BJ (cell line): ENCODE measurements around the gene MYD88. TPM values are rescaled to one million over a fixed set of nuclear protein-coding genes. Genes with fewer than 3 reads are reported as not detected.

Experiments used
- CTCF ChIA-PET: fragments of 350-600 bp; formaldehyde crosslinking; extraction: SDS; loops from one replicate; lab custom pipeline; 2021; ENCODE audit warnings: antibody characterized with exemption, inconsistent platforms; lab: Yijun Ruan, JAX
- POLR2A ChIA-PET: fragments of 300-600 bp; sonication (Branson Sonifier 250); formaldehyde crosslinking; extraction: SDS; loops from one replicate; lab custom pipeline; 2021; ENCODE audit warnings: antibody characterized with exemption; lab: Charles Lee
- DNase-seq: peaks from one replicate; pipeline ENCODE4 v3.0.0-alpha.2; 2011; ENCODE audit warnings: low read depth
- H3K27me3 ChIP-seq: 2 replicates; pipeline ENCODE4 v1.6.0; 2011; ENCODE audit warnings: low read length; ENCODE audit not compliant: control insufficient read depth, insufficient read depth
- H3K36me3 ChIP-seq: 2 replicates; pipeline ENCODE4 v1.5.1; 2011; ENCODE audit warnings: low read length; ENCODE audit not compliant: control insufficient read depth, insufficient read depth
- H3K4me3 ChIP-seq: 2 replicates; pipeline ENCODE4 v1.5.1; 2011; ENCODE audit warnings: low read depth, mild to moderate bottlenecking, control low read depth, low read length
- polyA plus RNA-seq: library from polyadenylated mRNA; depleted of rRNA; stranded (reverse); fragments of >200 nt; gene quantifications from 2 replicates; pipeline ENCODE4 v1.2.3, GENCODE V29; 2011
- TF ChIP-seq, protein P1 (sequence below): IDR thresholded peaks from 2 replicates; pipeline ENCODE4 v1.5.1; 2011; ENCODE audit warnings: low read depth, mild to moderate bottlenecking, control low read depth, inconsistent platforms, low read length, moderate library complexity; ENCODE audit not compliant: insufficient read depth

Gene MYD88
- polyA plus RNA-seq, 1 experiment, result 45.6 TPM

DNA sequence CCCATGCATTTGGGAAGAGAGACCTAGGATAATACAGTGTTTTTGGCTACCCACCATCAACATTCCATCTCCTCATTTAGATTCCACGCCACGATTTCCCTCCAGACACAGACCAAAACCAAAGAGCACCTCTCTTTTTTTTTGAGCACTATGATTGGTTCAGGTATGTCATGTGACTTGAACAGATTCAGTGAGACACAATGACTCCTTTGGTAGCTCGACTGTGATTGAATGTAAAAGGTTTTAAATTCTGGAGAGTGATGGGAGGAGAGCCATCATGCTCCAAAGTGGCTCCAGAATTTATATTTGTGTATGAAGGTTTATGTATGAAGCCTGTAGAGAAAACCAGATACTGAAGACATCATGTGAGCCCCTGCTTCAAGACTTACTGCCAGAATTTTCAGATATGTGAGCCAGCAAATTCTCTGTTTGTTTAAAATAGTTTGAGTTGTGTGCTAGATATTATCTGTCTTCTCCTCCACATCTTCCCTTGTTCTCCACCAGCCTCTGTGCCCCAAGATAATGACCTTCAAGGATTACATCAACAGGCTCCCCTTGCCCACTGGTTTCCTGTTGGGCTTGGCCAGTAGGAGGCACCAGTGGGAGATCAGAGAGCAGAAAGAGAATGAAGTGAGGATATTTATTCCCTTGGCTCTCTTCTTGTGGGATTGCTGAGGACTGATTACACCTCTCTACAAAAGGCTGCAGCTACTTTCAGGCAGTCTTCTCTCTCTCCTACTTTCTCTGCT is 12.5 kb downstream of the MYD88 start:
- TF ChIP-seq, protein P1, sequence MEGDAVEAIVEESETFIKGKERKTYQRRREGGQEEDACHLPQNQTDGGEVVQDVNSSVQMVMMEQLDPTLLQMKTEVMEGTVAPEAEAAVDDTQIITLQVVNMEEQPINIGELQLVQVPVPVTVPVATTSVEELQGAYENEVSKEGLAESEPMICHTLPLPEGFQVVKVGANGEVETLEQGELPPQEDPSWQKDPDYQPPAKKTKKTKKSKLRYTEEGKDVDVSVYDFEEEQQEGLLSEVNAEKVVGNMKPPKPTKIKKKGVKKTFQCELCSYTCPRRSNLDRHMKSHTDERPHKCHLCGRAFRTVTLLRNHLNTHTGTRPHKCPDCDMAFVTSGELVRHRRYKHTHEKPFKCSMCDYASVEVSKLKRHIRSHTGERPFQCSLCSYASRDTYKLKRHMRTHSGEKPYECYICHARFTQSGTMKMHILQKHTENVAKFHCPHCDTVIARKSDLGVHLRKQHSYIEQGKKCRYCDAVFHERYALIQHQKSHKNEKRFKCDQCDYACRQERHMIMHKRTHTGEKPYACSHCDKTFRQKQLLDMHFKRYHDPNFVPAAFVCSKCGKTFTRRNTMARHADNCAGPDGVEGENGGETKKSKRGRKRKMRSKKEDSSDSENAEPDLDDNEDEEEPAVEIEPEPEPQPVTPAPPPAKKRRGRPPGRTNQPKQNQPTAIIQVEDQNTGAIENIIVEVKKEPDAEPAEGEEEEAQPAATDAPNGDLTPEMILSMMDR, result no peak
- CTCF ChIA-PET, result no interaction called here
- H3K36me3 ChIP-seq, result no peaks in the 10 kb centered on the region
- no peak for DNase-seq
- POLR2A ChIA-PET, result no interaction called here
- peaks cover 2% of the 10 kb centered on the region; the same call in 1 of the 2 replicates for H3K27me3 ChIP-seq
- H3K4me3 ChIP-seq, result no peak overlapping the region

- Histone ChIP-seq H3K36me3 (no peaks in the 10 kb centered on the region), H3K4me3 (no peak overlapping the region), H3K27me3 (no peaks in the 10 kb centered on the region)
- TF ChIP-seq, protein P1, result no peak
- ChIA-PET POLR2A (no interaction called here), CTCF (no interaction called here)
- no peak for DNase-seq
Measured at GRCh38 chr3:38151667-38152265, 13.3 kb downstream of the MYD88 start.

DNA sequence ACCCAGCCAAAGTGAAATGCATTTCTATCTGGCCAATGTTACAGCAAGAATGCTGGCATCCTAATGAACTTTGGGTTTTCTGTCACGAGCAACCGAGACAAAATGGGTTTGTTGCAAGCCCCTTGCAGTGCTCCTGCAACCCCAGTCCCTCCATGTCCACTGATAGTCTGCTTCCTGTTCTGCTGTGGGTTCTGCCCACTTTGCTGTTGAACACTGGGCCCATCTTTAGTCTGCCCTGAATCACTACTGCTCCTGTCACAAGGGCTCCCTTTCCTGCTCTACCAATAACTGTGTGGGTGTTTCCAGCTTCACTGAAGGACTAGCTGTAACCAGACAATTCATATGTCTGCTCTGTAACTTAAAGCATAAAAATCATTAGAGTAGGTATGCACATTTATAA is 14.1 kb downstream of the MYD88 start:
- ChIA-PET CTCF (interaction anchor here (1.7 kb wide), 1 partner anchor 13 kb away, joined by 3 read pairs; no protein-coding TSS in a partner anchor), POLR2A (no interaction called here)

DNA sequence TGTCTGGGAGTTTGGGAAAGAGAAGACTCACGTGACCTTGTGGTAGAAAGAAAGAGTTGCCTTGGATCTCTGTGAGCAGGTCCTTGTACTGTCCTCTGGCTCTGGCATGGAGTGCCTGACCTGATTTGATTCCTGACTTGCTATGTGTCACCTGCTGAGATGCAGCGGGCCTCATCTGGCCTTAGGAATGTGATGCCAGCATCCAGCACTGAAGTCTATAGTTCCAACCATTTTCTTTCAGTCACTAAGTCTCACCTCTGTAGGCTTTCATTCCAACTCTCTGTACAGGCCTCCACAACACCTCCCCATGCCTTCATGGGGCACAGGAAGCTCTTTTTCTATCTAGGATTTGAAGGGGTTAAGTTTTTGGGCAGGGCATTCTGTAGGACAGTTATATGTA is 14.8 kb downstream of the MYD88 start:
- no peak overlapping the region for H3K4me3 ChIP-seq
- POLR2A ChIA-PET, result no interaction called here
- CTCF ChIA-PET, result interaction anchor here (0.9 to 1.7 kb wide), 2 partner anchors 13 to 102 kb away, joined by 3 read pairs; no protein-coding TSS in a partner anchor
- no peaks in the 10 kb centered on the region for H3K27me3 ChIP-seq
- no peak for DNase-seq
- TF ChIP-seq, protein P1, result no peak
- no peaks in the 10 kb centered on the region for H3K36me3 ChIP-seq

More for the DNA sequence above, 14.1 kb downstream of the MYD88 start:
- Histone ChIP-seq H3K4me3 (no peak overlapping the region), H3K27me3 (no peaks in the 10 kb centered on the region), H3K36me3 (no peaks in the 10 kb centered on the region)
- no peak for DNase-seq
- TF ChIP-seq, protein P1, result no peak

DNA sequence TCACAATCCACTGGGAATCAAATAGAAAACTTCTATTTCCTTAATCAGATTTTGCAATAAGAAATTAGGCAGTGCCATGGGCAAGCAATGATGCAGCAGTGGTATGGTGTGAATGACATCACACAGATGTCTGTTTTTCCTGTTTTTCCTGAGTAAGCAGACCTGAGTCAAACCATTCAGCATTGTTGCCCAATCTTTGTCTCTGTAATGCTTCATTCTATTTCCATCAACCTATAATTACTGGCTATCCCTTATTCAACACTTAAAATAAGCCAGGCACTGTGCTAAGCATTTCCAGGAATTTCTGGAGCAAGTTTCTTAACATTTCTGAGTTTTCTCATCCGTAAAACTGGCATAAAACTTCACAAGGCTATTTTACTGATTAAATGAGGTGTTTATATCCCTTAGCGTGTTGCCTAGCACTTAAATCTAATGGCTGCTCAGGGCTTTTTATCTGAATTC is 15.6 kb downstream of the MYD88 start:
- TF ChIP-seq, protein P1, result no peak
- Histone ChIP-seq H3K36me3 (no peaks in the 10 kb centered on the region), H3K4me3 (no peak overlapping the region), H3K27me3 (no peaks in the 10 kb centered on the region)
- CTCF ChIA-PET, result interaction anchor here (0.8 to 1.7 kb wide), 4 partner anchors 9 to 325 kb away, joined by 3 to 6 read pairs (median 3); no protein-coding TSS in a partner anchor
- POLR2A ChIA-PET, result interaction anchor here (0.6 kb wide), 1 partner anchor 12 kb away, joined by 3 read pairs; no protein-coding TSS in a partner anchor
- DNase-seq, result peak; percentile 46
